ENCODE results near the gene SLC2A11.

Gene SLC2A11

DNA sequence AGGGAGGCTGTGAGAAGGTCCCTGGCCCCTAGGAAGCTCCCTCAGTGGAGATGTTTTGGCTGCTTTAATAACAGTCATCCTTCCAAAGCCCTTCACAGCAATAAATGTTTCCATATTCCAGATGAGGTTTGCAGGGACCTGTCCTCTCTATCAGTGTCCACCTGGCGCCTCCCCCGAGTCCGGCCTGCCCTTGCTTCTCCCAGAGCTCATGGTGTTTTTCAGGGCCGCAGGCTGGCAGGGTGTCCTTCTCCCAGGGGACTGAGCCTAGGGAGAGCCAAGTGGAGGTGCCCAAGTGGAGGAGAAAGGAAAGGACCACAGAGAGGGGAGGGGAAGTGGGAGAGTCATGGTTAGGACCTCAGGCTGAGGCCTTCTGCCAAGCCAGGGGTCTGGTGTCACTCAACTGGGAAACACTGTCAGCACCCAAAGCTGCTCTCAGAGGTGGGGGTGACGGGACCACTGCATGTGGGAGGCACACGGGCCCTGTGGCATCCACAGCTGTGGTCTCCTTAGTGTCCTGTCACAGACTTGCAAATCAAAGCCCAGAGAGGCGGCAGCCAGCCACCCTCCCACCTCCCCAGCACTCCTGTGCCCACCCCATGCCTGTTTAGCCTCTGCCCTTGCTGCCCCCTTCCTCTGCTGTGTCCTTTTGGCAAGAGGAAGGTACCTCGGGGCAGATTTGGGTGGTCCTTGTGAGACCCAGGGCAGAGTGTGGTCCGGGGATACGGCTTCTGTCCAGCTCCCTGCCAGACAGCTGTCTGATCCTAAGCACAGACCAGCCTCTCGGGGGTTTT lies 25.3 kb upstream of the SLC2A11 start:
- no peak for DNase-seq (ENCODE audit: low read depth, low spot score)

DNA sequence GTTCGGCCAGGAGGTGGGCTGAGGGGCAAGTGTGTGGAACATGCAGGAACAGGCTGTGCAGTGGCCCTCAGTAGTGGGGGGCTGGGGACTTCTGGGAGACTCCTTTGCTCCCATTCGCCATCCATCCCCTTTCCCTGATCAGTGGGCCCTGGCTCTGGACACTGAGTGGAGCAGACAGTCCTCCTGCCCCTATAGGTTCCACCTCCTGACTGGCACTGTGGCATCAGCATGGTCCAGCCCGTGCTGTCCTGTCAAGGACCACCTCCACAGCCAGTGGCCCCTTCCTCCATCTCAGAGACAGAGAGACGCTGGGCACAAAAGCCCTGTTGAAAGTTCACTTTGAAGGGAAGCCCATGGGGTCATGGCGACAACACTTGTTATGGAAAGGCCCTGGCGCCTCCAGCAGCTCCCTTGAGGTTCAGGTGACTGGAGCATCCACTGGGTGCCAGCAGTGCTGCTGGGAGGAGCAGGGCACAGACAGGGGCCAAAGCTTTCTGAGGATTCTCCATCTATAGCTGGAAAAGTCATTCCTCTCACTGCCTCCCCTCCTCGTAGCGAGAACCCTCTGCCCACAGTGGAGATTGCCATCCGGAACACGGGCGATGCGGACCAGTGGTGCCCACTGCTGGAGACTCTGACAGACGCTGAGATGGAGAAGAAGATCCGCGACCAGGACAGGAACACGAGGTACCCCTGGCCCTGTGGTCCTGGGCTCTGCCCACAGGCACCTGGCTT lies 24.5 kb upstream of the SLC2A11 start:
- no peak for DNase-seq (ENCODE audit: low read depth, low spot score)

DNA sequence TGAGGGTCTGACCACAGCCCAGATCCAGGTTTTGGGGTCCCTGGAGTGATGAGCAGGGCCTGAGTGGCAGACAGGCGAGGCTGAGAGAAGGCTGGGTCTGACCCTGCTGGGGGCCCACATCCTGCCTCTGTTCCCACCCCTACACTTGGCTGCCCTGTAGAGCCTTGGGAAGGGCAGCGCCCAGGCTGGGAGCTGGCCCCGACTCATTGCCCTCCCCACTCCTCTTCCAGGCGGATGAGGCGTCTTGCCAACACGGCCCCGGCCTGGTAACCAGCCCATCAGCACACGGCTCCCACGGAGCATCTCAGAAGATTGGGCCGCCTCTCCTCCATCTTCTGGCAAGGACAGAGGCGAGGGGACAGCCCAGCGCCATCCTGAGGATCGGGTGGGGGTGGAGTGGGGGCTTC lies 23.8 kb upstream of the SLC2A11 start:
- DNase-seq (ENCODE audit: low read depth, low spot score), result no peak

DNA sequence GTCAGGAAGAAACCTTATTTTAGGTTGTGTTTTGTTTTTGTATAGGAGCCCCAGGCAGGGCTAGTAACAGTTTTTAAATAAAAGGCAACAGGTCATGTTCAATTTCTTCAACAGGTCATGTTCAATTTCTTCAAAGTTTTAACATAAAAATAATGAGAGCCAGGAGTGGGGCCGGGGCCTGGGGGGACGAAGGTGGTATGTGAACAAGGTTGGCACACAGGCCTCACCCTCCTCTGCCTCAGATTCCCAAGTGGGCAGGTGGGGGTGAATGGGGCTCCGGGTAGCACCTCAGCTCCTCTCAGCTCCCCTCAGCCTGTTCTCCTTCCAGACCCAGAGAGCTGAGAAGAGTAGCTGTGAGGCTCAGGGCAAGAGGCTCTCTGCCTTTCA lies 23.3 kb upstream of the SLC2A11 start:
- DNase-seq (ENCODE audit: low read depth, low spot score), result no peak

DNA sequence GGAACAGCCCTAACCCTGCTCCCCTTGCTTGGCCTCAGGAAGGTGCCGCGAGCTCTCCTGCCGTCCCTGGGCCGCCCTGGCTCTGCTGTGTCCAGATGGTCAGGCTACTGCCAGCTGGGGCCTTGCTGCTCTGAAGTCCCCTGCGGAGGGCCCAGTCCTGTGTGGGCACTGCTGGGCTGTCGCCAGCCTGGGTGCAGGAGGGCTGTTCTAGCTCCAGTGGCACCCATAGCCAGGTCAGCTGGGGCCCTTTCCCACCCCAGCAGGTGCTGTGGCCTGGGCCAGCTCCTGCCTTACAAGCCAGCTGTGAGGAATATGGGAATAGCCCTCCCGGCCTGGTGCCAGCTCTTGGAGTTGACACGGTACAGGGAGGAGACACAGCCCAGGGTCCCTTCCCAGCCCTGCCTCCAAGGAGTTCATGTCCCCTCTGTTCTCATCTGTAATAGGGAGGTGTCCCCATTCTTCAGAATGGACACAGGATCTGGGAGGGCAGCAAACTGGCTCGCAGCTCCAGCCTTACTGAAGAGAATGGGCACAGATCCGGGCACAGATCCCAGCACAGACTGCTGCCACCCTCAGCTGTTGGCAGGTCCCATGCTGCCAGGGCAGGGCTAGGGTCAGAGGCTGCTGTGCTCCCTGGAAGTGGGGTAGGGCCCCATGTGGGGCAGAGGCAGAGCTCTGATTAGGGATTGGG lies 22.7 kb upstream of the SLC2A11 start:
- no peak for DNase-seq (ENCODE audit: low read depth, low spot score)

DNA sequence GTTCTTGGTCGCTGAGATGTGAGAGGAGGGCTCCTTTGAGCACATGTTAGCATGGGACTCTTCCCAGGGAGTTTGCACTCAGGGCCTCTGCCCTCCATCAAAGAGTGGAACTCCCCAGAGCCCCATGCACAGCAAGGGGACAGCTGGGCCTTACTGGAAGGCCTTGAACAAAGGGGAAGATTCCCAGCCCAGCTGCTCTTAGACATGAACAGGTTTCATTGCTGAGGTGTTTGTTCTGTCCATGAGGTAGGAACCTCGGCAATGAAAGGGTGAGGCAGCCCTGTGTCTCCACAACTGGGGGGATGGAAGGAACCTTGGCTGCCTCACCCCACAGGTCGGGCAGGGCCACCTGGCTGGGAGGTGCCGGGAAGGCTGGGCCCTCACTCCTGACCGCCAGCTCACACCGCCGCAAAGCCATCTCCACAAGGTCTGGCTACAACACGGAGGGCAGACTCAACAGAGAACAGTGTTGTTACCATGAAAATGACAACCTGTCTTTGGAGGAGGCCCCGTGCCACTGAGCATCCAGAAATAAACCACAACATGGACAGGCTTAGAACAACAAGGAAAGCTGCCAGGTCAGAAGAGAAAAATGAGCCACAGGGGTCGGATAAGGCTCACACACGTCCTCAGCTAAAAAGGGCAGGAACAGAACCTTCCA lies 22.1 kb upstream of the SLC2A11 start:
- DNase-seq (ENCODE audit: low read depth, low spot score), result no peak

DNA sequence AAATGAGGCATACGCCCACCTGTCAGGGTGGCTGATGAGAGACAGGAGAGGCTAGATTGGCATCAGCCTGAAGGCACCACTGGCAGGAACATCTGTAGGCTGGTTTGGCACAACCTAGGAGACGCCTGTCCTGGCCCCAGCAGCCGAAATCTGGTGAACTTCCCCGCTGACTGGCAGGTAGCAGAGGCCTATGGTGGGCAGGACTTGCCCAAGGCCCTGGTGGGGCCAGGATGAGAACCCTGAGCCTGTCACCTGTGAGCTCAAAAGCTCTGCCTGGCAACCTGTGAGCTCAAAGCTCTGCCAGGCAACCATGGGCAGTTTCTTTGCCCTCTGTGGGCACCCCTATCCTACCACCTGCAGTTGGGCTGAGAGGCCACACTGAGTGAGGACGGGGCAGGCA lies 21.4 kb upstream of the SLC2A11 start:
- DNase-seq (ENCODE audit: low read depth, low spot score), result no peak

DNA sequence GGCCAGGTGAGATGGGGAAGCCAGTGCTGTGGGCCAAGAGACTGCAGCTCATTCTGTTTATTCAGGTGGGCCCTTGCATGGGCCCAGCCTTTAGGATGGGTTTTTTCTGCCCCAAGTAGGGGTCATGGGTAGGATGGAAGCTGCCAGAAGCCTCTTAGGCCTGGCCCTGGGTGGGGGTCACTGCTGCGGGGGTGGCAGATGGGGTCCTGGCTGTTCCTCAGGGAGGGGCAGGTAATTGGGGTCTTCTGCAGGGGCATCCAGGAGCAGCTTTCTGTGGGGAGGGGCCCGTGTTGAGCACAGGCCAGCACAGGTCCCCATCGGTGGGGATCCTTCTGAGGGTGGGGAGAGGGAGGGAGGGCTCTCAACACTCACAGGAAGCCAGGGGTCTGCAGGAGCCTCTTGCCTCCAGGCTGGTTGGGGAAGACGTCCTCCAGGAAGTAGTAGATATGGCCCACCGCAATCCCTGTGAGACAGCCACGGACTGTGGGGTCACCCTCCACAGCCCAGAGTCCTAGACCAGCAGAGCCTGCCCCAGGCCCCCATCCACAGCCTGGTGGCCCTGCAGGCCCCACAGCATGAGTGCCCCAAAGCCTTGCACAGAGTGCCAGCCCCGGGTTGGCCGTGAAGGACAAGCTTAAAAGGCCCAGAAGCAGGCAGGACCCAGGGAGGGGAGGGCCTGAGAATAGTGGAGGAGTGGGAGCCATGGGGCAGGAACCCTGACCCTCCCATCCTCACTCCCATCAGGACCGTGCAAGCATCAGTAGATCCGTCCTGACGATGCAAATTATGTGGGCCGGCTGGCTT lies 20.8 kb upstream of the SLC2A11 start:
- no peak for DNase-seq (ENCODE audit: low read depth, low spot score)

DNA sequence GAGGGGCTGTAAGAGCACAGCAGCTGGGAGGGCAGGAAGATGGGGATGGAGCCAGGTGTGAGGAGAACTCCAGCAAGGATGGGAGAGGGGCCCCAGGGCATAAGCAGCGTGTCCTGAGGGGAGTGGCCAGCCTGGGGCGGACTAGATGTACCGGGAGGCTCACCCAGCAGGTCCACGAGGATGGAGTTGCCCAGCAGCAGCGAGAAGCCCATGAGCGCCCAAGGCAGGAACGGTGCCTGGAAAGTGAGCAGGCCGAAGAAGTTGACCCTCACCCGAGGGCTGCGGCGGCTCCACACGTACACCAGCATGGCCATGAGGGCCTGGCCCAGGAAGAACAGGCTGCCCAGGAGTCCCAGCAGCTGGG lies 20.2 kb upstream of the SLC2A11 start:
- DNase-seq (ENCODE audit: low read depth, low spot score), result no peak

DNA sequence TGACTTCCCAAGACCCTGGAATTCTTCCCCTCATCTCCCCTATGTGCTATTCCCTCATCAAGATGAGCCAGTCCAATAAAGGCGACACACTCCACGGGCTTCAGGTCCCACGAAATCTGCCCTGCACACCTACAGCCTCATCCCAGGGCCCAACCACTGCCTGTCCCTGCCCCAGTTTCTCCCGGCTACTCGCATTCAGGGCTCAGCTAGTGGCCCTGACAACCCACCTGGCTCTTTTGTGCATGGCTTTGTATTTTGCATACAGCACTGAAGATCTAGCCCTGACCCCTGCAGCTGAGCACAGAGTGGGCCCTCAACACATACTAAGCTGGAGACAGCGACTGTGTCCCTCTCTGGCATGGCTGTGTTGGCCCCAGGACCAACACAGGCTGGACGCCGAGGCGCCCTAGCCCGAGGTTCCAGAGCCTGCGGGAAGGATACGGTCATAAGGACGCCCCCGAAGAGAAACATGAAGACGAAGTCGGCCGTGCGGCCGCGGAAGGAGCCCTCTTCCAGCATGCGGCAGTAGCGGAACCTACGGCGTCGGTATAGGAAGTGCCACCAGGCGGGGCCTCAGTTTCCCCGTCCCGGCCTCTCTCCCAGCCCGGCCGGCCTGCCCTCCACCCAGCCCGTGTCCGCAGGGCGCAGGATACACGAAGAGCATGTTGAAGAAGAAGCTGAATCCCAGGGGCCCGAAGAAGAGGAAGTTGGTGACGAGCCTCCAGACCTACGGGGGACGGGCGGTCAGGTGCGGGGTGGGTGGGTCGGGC lies 19.6 kb upstream of the SLC2A11 start:
- no peak for DNase-seq (ENCODE audit: low read depth, low spot score)

DNA sequence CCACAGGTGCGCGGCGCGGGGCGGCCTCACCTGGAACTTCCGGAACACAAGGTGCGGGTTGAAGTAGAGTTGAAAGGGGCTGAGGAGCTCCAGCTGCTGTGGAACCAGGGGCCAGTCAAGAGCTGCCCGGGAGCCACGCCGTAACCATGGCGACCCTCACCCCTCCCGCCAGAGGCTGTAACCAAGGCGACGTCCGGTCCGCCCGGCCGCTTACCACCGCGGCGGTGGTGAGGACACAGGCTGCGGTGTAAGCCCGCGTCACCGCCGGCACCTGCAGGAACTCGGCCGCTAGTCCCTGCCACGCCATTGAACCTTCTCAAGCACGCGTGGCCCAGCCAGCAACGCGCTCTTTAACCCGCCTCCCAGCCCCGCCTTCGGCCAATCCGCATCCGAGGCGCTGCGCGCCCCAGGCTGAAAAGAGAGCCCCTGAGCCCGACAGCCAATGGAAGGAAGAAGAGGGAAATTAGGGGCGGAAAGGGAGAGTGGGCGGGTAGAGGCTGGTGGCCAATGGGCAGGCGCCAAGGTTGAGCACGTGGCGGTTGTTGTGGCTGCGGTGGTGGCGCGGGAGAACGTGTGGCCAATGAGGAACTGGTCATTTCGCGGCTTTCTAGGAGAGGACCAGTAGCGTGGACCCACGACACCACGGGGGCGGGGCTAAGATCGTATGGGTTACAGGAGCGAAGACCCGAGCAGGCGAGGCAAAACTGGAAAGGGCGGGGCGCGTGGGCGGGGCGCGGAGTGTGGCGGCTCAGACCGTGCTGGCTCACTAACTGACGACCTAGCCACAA lies 18.8 kb upstream of the SLC2A11 start, which contains the start of gene DERL3:
TSS of gene DERL3 (minus strand) at position 326 of the 788 bp plus-strand sequence. CDS start at position 307, 19 bp downstream.
- peak; percentile 98 for DNase-seq (ENCODE audit: low read depth, low spot score)

DNA sequence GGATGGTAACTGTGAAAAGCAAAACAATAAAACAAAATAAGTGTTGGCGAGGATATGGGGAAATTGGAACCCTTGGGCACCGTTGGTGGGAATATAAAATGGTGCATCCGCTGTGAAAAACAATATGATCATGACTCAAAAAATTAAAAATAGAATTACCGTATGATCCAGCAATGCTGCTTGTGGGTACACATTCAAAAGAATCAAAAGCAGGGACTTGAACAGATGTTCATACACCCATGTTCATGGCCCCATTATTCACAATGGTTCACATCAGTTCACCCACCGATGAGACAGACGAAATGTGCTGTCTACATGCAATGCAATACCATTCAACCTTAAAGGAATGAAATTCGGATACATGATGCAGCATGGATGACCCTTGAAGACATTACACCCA lies 17.6 kb upstream of the SLC2A11 start:
- DNase-seq (ENCODE audit: low read depth, low spot score), result no peak

DNA sequence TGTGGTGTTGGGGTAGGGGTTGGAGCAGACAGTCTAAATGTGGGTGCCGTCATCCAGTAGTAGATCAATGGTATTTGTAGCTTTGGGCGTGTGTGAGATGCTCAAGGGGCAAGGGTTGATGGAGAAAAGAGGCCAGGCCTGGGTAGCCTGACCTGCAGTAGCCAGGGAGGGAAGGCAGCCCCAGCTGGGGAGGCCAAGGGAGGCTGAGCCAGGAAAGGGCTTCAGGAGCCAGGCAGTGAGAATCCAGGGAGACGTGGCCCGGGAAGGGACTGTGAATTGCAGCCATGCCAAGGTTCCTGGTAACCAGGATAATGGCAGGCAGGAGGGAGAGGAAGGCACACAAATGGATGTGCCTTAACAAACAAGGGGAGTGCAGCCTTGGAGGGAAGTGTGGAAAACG lies 16.4 kb upstream of the SLC2A11 start:
- DNase-seq (ENCODE audit: low read depth, low spot score), result no peak

DNA sequence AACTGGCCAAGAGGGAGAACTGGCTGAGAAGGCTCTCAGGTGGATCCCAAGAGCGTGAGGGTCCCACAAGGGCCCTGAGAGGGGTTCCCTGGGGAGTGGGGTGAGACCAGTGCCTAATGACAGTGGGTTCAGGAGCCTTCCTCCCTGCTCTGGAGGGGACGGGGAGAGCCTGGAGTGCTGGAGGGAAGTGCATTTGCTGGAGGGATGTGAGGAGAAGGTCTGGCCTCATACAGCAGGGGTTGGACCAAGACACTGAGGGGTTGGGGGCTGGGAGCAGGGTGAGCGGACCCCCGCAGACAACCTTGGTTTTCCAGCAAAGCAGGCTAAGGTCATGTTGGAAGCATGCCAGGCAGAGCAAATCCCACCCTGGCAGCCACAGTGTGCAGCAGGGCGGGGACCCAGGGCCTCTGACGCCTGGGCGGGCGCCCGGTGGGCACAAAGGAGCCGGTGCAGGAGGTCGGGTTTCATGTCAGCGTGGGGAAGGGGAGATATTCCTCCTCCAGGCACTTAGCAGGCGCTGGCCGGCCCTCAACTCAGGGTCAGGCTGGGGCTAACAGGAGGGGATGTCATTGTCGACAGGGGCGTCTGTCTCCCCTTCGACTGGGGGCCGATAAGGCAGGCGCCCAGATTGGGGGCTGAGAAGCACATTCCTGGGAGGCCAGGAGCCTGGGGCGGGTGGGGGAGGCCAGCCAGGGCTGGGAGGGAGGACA lies 15.8 kb upstream of the SLC2A11 start:
- no peak for DNase-seq (ENCODE audit: low read depth, low spot score)

DNA sequence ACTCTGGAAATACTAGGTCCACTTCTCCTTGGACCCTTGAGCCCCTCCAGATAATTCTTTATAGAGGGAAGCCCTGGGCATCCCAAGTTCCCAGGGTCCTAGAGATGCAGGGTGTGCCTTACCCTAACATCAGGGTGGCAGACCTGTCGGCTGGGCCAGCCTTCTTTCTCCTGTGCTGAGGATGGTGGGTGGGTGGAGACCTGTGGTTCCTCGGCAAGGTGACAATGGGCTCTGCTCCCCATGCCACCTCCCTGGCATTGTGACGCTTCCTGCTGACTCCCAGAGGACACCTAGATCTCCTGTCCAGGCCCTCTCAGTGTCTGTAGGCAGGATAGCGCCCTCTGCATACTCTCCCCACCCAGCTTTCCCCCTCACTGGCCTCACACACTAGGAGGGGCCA lies 15.1 kb upstream of the SLC2A11 start:
- no peak for DNase-seq (ENCODE audit: low read depth, low spot score)

DNA sequence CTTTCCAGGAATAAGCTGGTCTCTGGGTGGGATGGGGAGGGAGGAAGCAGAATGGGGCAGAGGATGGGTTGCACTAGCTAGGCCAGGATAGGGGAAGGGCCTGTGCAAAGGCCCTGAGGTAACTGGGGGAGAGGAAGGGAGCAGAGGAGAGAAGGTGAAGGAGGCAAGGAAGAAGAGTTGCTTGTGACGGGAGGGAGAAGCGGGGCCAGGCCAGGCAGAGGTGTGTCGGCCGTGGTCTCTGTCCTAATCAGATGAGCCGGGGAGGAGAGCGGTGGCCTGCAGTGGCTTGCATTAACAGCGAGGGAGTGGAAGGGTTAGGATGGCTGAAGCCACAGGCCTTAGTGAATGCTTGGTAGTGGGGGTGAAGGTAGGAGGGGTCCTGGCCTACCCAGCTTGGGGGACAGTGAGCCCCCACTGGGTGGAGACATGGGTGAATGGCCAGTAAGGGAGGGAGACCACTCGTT lies 12.9 kb upstream of the SLC2A11 start:
- DNase-seq (ENCODE audit: low read depth, low spot score), result no peak

DNA sequence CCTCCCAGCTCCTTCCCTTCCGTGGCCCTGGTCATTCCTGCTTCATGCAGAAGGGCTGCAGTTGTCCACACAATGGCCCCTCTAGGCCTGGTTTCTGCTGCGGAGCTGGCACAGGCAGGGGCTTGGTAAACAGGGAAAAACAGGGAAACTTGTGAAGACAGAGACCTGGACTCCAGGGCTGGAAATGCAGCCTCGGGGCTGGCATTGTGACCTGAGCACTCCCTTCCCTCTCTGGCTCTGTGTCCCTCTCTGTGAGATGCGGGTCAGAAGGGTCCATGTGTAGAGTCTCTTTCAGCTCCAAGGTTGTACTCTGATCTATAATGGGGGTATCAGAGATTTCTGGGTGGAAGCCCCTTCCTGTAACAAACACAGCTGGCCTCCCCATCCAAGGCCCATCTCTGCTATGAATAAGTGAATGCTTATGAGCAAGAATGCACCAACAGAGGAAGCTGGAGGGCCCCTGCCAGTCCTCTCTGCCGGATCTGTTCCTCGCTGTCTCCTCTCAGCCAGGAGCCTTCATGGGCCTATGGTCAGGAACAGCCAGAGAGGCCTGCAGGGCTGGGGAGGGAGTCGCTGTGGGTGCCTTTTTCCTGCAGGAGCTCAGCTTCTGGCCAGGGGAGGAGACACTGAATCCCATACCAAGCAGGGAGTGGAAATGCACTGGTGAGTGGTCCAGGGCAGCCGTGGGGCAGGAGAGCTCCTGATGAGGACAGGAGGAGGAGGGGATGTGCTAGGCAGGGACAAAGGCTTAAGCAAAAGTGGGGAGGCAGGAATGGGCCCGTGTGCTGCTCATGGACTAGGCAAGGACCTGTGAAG lies 12.2 kb upstream of the SLC2A11 start:
- DNase-seq (ENCODE audit: low read depth, low spot score), result no peak

DNA sequence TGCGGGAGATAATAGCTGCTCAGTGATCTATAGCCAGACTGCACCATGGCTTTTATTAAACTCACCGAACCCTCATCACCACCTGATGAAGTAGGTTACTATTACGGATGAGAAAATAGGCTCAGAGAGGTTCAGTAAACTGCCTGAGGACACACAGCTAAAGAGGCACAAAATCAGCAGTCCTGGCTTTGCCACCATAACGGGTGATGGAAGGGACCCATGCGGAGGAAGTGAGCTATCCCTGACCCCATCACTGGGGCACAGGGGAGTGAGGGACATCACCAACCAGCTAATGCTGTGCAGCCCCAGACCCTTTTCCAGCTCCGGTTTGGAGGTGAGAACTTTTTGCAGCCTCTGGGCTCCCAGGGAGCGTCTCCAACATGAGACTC lies 11.6 kb upstream of the SLC2A11 start:
- no peak for DNase-seq (ENCODE audit: low read depth, low spot score)
